SK-N-MC (cell line): Measurements from ENCODE around the gene GPR32.

Experiments
- EZH2 ChIP-seq: fragments of 200-600 bp; sonication (generic); IDR thresholded peaks from one replicate; pipeline ENCODE4 v1.6.1; 2017; ENCODE audit warnings: antibody characterized with exemption
- POLR2AphosphoS5 ChIP-seq: IDR thresholded peaks from 2 replicates; pipeline ENCODE4 v1.6.1; 2012; ENCODE audit warnings: mild to moderate bottlenecking, low read depth, low read length, borderline replicate concordance

DNA sequence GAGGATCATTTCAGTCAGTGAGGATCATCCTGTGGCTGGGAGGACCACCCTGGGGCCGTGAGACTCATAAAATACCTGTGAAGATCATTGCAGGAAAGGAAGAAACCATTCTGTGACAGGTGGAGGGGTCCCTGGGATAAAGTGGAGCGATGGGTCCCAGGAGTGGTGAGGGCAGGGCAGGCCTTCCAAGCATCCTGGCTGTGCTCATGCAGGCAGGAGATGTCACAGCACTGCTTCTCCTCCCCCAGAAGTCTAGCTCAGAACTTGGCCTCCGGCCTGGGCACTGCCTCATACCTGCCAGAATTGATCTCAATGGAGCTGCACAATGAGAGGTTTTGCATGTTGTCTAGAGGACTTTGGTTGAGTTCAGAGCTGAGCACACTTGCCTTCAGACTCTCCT lies 42.2 kb downstream of the GPR32 start:
- TF ChIP-seq POLR2AphosphoS5 (no peak), EZH2 (no peak)
